Measurements from ENCODE around the gene MAPK8IP3.

The MAPK8IP3 gene

GRCh38 chr16:1740781-1741490, 34.9 kb downstream of the MAPK8IP3 start:
- no peak for DNase-seq

- DNase-seq: no peak
Measured at GRCh38 chr16:1741553-1742165, 35.7 kb downstream of the MAPK8IP3 start.

DNA sequence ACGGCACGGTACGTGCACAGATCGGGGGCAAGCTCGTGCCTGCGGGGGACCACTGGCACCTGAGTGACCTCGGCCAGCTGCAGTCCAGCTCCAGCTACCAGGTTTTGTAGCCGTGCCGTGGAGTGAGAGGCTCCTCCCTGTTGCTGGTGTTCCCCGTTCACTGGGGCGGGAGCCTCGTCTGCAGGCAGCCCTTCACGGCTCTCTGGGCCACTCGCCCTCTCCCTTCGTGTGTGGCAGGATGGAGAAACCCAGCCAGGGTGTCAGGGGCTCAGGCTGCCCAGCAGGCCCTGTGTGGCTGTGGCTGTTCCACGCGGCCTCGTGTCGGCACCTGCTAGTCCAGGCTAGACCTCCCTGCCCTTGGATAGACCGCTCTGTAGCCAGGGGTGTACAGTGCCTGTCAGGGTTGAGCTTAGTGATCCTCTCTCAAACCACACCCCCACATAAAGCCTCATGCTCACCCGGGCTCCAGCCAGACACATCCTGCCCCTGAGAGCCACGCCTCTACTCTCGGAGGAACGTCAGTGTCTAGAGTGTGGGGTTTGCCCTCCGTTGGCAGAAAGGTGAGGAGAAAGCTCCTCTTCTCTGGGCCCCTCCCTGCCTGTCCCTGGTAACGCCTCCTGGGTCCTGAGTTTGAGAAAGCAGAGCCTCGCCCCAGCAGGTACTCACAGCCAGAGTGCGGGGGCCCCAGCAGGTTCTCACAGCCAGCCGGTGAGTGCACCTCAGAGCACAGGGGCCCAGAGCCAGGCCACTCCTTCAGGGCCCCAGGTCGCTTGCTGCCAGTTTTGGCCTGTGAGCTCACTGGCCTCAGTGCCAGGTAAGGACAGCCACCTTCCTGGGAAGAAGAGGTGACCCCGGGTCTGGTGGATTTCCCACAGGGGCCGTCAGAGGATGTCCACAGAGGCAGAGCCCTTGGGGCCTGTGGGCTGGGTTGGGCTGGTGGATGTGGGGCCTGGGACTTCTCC, 37.7 kb downstream of the MAPK8IP3 start:
- DNase-seq: no peak

GRCh38 chr16:1744338-1744840, 38.4 kb downstream of the MAPK8IP3 start:
- no peak for DNase-seq

GRCh38 chr16:1745181-1745899, 39.3 kb downstream of the MAPK8IP3 start:
- DNase-seq: no peak

- DNase-seq: no peak
Measured at GRCh38 chr16:1745900-1746692, 40.1 kb downstream of the MAPK8IP3 start.

GRCh38 chr16:1746693-1747195, 40.7 kb downstream of the MAPK8IP3 start:
- no peak for DNase-seq

- DNase-seq: no peak
Measured at GRCh38 chr16:1747934-1748333, 41.9 kb downstream of the MAPK8IP3 start.

GRCh38 chr16:1749152-1750117, 43.4 kb downstream of the MAPK8IP3 start:
- DNase-seq: no peak

DNA sequence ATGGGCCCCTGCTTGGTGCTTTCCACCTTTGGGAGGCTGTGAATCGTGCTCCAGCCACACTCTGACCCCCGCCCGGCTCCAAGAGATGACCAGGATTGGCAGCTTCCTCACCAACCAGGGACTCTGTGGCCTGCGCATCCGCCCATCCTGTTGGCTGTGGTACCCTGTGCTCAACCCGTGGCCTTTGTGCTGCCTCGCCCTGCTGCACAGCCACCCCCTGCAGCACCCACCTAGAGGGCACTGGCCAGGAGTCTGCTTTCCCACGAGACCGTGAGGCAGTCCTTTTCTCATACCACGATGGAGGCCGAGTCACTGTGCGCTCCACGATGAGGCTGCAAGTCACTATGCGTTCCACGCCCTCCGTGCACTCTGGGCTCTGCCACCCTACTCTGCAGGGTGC, 46.0 kb downstream of the MAPK8IP3 start:
- no peak for DNase-seq

DNA sequence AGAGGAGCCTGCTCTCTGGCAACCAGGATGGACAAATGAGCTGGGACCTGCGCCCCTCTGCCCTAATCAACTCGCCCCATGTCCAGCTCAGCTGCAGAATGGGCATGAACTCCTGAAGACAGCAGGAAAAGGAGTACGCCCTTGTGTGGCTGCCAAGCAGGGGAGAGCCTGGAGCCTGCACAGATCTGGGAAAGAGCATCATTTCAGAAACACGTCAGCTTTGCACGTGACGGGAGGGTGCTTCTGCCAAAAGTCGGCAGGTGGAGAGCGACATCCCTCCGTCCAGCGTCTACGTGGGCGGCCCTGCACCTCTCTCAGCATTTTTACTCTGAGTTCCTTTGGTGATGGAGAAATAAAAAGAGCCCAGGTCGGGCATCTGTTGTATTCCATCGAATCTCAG, 46.9 kb downstream of the MAPK8IP3 start:
- DNase-seq: no peak

DNA sequence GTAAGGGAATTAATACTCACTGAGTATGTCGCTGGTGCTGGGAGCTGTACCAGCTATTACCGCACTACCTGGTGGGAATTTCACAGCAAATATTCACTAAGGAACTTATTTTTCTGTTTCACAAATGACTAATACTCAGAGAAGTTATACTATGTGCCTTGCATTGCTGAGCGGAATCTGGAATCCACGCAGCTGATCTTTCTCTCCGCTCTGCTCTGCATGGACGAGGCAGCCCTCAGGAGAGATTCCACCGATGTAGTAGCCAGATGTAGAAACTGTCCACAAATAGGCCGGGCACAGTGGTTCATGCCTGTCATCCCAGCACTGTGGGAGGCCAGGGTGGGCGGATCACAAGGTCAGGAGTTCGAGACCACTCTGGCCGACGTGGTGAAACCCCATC, 48.2 kb downstream of the MAPK8IP3 start:
- no peak for DNase-seq

- no peak for DNase-seq
Measured at GRCh38 chr16:1757714-1758461, 51.9 kb downstream of the MAPK8IP3 start.

- DNase-seq: no peak
Measured at GRCh38 chr16:1758923-1759322, 52.9 kb downstream of the MAPK8IP3 start.

- DNase-seq: no peak
Measured at GRCh38 chr16:1759511-1759910, 53.5 kb downstream of the MAPK8IP3 start.

- no peak for DNase-seq
Measured at GRCh38 chr16:1760911-1761310, 54.9 kb downstream of the MAPK8IP3 start.

DNA sequence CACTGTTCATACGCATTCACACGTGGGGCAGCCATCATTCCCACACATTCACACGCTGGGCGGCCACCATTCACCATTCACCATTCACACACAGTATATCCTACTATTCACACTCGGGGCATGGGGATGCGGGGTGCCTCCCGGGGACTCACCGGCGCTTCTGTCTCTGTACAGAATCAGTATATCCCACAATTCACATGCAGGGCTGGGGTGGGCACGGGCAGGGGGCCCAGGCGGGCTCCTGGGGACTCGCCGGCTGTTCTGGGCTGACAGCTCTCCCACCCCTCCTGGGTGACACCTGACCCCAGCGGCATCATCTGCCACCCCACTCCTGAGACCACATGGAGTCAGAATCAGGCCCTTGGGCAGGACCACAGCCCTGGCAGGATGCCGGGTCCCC, 55.8 kb downstream of the MAPK8IP3 start:
- no peak for DNase-seq

- no peak for DNase-seq
Measured at GRCh38 chr16:1762196-1762878, 56.3 kb downstream of the MAPK8IP3 start.
